Skeletal muscle tissue (tissue), 4 donors: Measurements from ENCODE around the gene ANKH. TPM values are rescaled to one million over a fixed set of nuclear protein-coding genes. Genes with fewer than 3 reads are reported as not detected.

Source experiments
- H3K27ac ChIP-seq: one replicate; pipeline ENCODE4 v1.7.0; 2013; ENCODE audit warnings: mild to moderate bottlenecking, low read depth, low read length, inconsistent platforms
- H3K27me3 ChIP-seq, 3 donors: one replicate each; pipeline ENCODE4 v1.7.0; 2013; ENCODE audit warnings: low read length in 3 of 3; ENCODE audit not compliant: control insufficient read depth in 3 of 3, insufficient read depth in 3 of 3
- H3K36me3 ChIP-seq, 3 donors: one replicate each; pipeline ENCODE4 v1.7.0; 2013; ENCODE audit warnings: low read length in 3 of 3; ENCODE audit not compliant: control insufficient read depth in 3 of 3, insufficient read depth in 3 of 3
- H3K4me1 ChIP-seq, 3 donors: one replicate each; pipeline ENCODE4 v1.7.0; 2013; ENCODE audit warnings: low read length in 3 of 3, mild to moderate bottlenecking in 3 of 3; ENCODE audit not compliant: control insufficient read depth in 3 of 3, insufficient read depth in 3 of 3
- H3K4me3 ChIP-seq, 3 donors: one replicate each; pipeline ENCODE4 v1.7.0; 2013; ENCODE audit warnings: low read length in 3 of 3
- H3K9ac ChIP-seq, 3 donors: one replicate each; pipeline ENCODE4 v1.7.0; 2013; ENCODE audit warnings: low read length in 3 of 3, mild to moderate bottlenecking in 3 of 3, moderate library complexity in 2 of 3, low read depth in 1 of 3
- H3K9me3 ChIP-seq, 3 donors: one replicate each; pipeline ENCODE4 v1.7.0; 2013; ENCODE audit warnings: low read length in 3 of 3; ENCODE audit not compliant: control insufficient read depth in 3 of 3
- total RNA-seq: library from RNA; depleted of rRNA; stranded (reverse); fragments of >200 nt; gene quantifications from one replicate; pipeline ENCODE4 v1.2.3, GENCODE V29; 2014
- donor health status: Osteomylitis.

Gene ANKH
- total RNA-seq, 1 donor from 2014 or later, result 13.0 TPM

DNA sequence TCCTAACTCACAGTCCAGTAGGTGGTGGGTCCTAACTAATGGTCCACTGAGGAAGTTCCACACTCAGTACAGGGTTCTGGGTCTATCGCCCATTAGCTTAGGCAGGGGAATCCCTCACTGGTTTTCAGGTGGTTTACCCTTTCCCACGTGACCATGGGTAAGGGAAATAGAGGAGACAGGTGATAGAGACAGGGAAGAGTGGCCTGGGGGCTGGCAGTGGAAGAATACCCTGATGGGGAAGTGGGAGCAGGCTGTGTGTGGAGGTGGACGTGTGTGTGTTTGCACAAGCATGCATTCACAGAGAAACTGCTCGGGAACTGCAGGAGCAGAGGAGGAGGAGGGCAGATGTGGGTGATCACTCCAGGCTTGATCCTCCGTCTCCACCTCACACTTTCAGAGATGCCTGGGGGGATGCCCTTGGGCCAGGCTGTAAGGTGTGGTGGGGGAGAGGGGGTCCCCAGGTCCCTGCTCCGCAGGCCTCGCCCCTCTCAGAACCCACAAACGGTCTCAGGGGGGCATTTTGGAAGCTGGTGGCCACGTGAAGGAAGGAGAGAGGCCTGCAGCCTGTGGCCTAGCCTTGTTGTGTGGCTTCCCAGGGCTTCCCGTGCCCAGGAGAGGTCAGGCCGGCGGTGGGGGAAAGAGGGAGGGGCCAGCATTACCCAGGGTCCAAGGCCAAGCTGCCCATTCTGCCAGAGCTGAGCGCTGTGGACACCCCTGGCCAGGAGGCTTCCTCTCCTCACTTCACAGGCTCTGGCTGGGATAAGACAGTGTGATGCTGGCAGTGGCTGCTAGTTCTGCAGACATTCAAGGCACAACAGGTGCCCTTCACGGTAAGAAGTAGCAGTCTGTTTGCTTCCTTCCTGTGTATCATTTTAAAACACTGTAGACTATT is 127.0 kb downstream of the ANKH start:
- Histone ChIP-seq H3K9me3 (no peaks in the 10 kb centered on the region), H3K4me1 (peaks cover 36 to 70% (median 58%) of the 10 kb centered on the region in 3 donors), H3K36me3 (peaks cover 17 to 46% (median 22%) of the 10 kb centered on the region in 3 donors), H3K27ac (peak overlapping the region; percentile 69), H3K4me3 (peak overlapping the region in 1 of 3 donors; percentile 16), H3K27me3 (no peaks in the 10 kb centered on the region), H3K9ac (peak overlapping the region; percentile 0 to 78 (median 15))

DNA sequence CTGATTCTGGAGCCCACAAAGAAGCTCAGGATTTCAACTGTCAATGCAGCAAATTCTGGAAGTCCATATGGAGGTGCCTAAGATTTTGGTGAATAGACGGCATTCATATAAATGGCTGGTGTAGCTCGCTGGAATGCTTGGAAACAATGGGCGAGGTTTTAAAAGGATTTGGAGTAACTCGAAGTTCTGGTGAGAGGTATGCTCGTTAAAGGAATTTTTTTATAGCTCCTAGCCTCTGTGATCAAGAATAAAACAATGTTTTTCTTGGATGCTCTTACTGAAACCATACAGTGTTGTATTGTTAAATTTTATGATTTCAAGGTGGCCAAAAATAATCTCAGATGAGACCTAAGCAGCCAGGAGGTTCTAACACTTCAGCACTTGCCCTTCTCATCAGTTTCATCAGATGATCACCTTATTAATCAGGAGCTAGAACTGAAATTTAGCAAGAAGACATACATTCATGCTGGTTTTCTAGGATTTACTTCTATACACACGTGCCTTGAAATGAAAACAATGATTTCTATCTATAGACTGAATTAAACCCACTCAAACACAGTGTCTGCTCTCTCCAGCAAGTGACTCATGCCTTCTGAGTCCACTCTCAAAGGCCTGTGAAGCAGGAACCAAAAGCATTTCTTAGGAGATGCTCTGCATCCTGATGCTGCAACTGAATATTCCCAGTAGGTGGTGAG is 127.8 kb downstream of the ANKH start:
- Histone ChIP-seq H3K27me3 (no peaks in the 10 kb centered on the region), H3K9me3 (no peaks in the 10 kb centered on the region), H3K4me1 (peaks cover 35 to 66% (median 58%) of the 10 kb centered on the region in 3 donors), H3K4me3 (no peak overlapping the region), H3K36me3 (peaks cover 16 to 44% (median 20%) of the 10 kb centered on the region in 3 donors), H3K27ac (peak overlapping the region; percentile 69), H3K9ac (peak overlapping the region in 1 of 3 donors; percentile 78)

DNA sequence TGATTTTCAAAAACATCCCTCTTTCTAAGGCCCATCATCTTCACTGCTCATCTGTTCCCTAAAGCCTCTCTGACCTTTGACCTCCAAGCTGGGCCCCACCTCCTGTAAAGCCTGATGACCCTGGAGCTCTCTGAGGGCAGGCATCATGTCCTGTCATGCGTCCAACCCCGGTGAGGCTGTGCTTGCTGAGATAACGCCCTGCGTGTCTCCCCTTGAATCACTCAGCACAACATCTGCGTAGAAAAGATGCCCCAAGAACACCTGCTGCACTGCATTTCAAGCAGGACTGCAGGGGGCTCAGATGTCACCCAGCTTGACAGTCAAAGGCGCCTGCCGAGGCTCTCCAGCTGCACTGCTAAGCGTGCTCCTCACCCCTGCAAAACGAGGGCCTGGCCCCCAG is 129.1 kb downstream of the ANKH start:
- Histone ChIP-seq H3K9me3 (no peaks in the 10 kb centered on the region), H3K9ac (peak overlapping the region in 1 of 3 donors; percentile 33), H3K4me3 (no peak overlapping the region), H3K27ac (peak overlapping the region; percentile 4), H3K4me1 (peaks cover 29 to 64% (median 54%) of the 10 kb centered on the region in 3 donors), H3K27me3 (no peaks in the 10 kb centered on the region), H3K36me3 (peaks cover 18 to 36% (median 21%) of the 10 kb centered on the region in 3 donors)

DNA sequence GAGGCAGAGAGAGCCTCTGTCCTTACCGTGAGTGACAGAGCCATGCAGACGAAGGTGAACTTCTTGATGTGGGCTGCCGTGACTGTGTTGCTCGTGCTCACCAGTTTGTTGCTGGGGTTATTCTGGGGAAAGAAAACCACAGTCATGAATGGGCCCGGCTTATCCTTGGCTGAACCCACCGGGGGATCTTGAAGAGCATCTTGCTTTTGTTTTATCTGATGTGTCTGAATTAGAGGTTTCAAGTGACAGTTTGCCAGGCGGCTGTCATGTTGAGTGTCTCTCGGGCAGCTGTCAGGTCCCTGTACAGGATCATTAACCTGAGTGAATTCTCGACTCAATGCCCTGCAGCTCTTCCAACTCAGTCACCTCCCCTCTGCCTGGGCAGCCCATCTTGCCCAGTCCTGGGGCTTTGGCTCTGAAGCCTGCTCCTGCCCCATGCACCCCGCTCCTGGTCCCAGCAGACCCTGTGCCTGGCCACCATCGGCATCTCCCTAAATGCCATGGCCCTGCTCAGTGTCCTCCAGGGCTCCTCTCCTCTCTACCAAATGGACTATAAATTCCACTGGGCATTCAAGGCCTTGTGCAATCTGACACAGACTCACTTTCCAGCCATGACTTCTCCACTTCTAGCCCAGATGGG is 129.7 kb downstream of the ANKH start:
- Histone ChIP-seq H3K36me3 (peaks cover 18 to 39% (median 21%) of the 10 kb centered on the region in 3 donors), H3K27me3 (no peaks in the 10 kb centered on the region), H3K4me1 (peaks cover 34 to 66% (median 60%) of the 10 kb centered on the region in 3 donors), H3K9ac (peak overlapping the region in 1 of 3 donors; percentile 33), H3K4me3 (no peak overlapping the region), H3K27ac (peak overlapping the region; percentile 24), H3K9me3 (no peaks in the 10 kb centered on the region)

DNA sequence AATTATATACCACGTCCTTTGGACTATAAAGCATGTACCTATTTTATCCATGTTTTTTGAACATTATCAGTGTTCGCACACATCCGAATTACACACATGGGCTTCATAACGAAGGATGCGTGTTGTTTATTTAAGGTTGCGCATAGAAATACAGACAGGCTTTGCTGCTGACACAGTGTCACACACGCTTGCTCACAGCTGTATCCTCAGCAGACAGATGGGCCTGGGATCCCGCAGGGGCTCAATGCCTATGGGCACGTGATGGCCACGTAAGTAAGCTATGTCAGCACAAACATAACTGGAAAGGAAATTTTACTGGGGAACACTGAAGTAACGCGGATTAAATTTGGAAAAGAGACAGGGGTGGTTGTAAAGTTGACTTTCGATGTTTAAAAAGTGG is 130.4 kb downstream of the ANKH start:
- Histone ChIP-seq H3K4me3 (no peak overlapping the region), H3K27ac (no peak overlapping the region), H3K9ac (no peak overlapping the region), H3K9me3 (no peaks in the 10 kb centered on the region), H3K36me3 (peaks cover 21 to 40% (median 22%) of the 10 kb centered on the region in 3 donors), H3K4me1 (peaks cover 40 to 74% (median 67%) of the 10 kb centered on the region in 3 donors), H3K27me3 (no peaks in the 10 kb centered on the region)

DNA sequence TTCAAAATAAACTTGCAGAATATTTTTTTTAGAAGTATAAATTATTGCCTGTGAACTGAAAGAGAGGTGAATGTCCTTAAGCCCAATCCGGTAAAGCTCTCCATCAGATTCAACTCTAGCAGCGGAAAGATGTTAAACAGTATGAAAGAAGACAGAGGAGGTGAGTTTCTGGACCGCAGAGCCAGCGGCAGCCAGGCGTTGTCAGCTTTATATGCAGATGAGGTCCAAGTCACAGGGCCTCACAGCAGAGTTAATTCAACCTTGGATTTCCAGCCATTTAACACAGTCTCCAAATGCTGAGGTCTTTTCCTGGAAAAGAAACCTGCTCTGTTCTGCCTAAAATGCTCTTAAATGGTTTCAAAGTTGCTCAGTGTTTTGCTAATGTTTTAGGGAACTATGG is 131.6 kb downstream of the ANKH start:
- H3K27me3 ChIP-seq, result no peaks in the 10 kb centered on the region
- peaks cover 17 to 35% (median 24%) of the 10 kb centered on the region in 3 donors for H3K36me3 ChIP-seq
- no peak overlapping the region for H3K27ac ChIP-seq
- H3K9ac ChIP-seq, result no peak overlapping the region
- H3K9me3 ChIP-seq, result no peaks in the 10 kb centered on the region
- H3K4me3 ChIP-seq, result no peak overlapping the region
- peaks cover 37 to 69% (median 63%) of the 10 kb centered on the region in 3 donors for H3K4me1 ChIP-seq

DNA sequence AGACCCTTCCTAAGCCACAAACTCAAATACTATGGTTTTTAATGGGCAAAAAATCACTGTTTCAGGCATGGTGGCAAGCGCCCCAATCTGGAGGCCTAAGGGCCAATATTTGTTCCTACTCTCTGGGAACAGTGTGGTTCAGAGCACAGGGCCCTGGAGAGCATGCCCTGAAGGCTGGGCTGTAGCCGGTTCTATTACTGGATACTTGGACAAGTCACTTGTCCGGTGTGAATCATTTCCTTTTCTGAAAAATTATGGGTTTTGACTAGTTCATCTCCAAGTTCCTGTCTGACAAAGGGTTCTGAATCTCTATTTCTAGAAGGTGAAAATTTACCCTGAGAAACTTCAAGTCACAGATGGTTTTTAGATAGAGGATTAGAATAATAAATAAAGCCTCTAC is 132.0 kb downstream of the ANKH start:
- Histone ChIP-seq H3K27me3 (no peaks in the 10 kb centered on the region), H3K9ac (no peak overlapping the region), H3K4me1 (peaks cover 33 to 65% (median 59%) of the 10 kb centered on the region in 3 donors), H3K36me3 (peaks cover 17 to 35% (median 24%) of the 10 kb centered on the region in 3 donors), H3K27ac (no peak overlapping the region), H3K4me3 (no peak overlapping the region), H3K9me3 (no peaks in the 10 kb centered on the region)

DNA sequence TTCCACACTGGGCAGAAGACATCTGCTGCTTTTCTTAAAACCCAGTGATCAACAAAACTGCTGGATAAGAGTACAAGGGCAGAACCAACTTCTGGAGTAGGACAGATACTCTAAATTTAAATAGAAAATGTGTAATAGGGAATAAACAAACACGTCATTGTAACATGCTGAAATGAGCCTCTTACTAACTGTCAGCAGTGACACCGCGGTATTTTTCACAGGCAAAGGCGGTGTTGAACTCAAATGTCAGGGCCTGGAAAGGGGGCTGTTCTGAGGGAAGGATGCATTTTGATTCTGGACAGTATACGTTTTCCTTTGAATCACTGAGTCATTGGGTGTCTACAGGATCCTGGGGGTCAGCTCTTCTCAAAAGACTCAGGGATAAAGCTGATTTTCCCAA is 133.5 kb downstream of the ANKH start:
- Histone ChIP-seq H3K27ac (peak overlapping the region; percentile 1), H3K9ac (no peak overlapping the region), H3K4me1 (peaks cover 25 to 51% (median 49%) of the 10 kb centered on the region in 3 donors), H3K27me3 (no peaks in the 10 kb centered on the region), H3K9me3 (no peaks in the 10 kb centered on the region), H3K4me3 (no peak overlapping the region), H3K36me3 (peaks cover 17 to 37% (median 20%) of the 10 kb centered on the region in 3 donors)

DNA sequence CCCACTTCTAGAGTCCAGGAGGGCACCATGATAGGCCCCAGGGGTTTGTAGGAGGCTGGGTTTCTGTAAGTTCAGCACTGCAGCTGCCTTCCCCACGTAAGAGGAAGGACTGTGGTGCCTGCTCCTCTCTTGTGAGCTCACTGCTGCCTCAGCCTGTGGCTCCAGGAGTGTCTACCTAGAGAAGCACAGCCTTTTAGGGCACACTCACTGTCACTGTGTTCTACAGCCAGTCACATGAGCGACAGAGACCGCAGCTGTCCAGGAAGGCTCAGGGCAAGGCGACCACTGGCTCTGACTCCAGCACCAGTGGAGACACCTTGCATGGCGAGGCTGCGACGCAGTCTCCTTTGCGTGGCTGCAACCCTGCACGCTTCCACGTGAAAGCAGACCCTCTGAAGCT is 134.3 kb downstream of the ANKH start:
- peak overlapping the region in 1 of 3 donors; percentile 41 for H3K9ac ChIP-seq
- peaks cover 17 to 32% (median 22%) of the 10 kb centered on the region in 3 donors for H3K36me3 ChIP-seq
- peaks cover 25 to 48% (median 44%) of the 10 kb centered on the region in 3 donors for H3K4me1 ChIP-seq
- peak overlapping the region in 1 of 3 donors; percentile 29 for H3K4me3 ChIP-seq
- H3K27me3 ChIP-seq, result no peaks in the 10 kb centered on the region
- no peaks in the 10 kb centered on the region for H3K9me3 ChIP-seq
- H3K27ac ChIP-seq, result peak overlapping the region; percentile 1
